GM21390 (cell line): ENCODE data around the gene RAB11FIP3.
"Not testable (repeated sequence)": the region's sequence is repeated elsewhere in the genome, so short reads cannot be mapped to it uniquely, and the experiment has no call there.

Experiments
- ATAC-seq: cut with Tn5 transposase; IDR thresholded peaks from one replicate; pipeline ENCODE4 v1.9.1; 2021; ENCODE audit not compliant: unreplicated experiment

The RAB11FIP3 gene

DNA sequence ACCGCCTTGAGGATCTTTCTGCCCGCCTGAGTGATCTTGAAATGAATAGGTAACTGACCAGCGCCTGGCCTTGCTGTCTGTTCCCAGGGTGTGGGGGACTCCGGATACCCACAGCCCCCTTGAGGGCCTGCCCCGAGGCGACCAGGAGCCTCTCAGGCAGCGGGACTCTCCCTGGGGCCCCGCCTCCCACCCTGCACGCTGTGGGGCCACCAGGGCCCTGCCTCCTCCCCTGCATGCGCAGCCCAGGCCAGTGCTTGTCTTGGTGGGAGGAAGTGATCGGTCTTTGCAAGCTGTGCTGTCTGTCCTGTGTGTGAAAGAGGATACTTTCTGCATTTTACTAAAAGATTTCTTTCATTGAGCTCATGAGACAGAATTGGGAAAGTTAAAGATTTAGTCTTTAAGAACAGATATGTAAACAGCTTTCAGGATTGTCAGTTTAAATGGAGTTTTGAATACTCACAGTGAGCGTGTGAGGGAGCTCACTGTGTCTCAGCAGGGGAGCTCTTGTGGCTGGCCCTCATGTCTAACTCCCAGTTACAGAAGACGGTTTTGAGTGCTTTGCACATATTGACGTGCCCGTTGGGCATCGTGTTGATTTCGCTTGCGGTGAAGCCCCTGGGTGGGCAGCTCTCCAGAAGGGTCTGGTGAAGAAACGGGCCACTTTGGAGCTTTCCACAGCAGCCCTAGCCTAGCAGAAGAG, 65.9 kb downstream of the RAB11FIP3 start:
- ATAC-seq, result no peak

DNA sequence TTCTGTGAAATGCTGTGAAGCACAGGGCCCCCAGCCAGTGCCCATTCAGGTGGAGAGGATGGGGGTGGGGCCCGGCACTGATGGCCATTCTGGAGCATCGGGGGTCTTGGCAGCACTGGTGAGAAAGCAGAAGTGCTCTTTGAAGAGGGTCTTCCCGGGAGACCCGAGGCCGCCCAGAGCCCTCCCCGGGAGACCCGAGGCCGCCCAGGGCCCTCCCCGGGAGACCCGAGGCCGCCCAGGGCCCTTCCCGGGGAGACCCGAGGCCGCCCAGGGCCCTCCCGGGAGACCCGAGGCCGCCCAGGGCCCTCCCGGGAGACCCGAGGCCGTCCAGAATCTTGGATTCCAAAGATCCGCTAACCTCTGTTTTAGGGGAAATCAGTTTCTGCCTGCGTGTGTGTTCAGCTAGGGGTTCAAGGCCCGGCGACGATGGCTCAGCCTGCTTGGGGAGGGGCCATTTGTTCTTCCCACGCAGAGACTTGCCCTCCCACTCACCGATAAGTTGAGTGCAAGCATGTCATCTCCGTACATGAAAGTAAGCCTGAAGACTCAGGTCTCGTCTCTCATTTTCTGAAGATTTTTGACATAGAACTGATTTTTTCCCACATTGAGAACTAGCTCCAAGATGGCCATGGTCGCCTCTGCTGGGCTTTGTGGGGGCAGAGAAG, 66.9 kb downstream of the RAB11FIP3 start:
- no peak for ATAC-seq

DNA sequence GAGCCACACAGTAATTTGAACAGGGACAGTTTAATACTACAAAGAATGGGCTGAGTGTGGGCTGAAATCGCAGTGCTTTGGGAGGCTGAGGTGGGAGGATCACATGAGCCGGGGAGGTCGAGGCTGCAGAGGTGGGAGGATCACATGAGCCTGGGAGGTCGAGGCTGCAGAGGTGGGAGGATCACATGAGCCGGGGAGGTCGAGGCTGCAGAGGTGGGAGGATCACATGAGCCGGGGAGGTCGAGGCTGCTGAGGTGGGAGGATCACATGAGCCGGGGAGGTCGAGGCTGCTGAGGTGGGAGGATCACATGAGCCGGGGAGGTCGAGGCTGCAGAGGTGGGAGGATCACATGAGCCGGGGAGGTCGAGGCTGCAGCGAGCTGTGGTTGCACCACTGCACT, 69.2 kb downstream of the RAB11FIP3 start:
- ATAC-seq, result not testable (repeated sequence)

DNA sequence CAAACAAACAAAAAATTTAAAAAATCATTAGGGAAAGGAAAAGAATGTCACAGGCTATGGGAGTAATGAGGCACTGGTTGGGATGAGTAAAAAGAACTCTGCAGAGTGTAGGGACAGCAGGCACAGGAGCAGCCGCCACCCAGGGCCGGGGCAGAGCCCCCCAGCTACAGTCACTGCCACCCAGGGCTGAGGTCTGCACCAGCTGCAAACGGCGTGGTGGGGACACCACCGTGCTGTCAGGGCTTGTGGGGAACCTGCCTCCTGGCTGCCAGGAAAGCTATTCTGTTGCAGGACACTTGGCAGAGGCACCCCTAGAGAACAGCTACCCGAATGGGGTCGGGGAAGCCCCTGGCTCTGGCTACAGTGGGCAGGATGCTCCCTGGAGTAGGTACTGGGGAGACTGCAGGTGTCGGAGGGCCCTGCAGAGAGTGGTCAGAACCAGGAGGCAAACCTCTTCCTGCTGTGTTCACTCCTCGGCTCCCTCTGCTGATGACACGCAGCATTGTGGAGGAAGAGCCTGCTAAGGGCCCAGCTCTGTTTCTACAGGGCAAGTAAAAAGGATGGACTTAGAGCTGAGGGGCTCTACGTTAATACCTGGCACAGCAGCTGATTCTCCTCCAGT, 69.8 kb downstream of the RAB11FIP3 start:
- ATAC-seq, result no peak

DNA sequence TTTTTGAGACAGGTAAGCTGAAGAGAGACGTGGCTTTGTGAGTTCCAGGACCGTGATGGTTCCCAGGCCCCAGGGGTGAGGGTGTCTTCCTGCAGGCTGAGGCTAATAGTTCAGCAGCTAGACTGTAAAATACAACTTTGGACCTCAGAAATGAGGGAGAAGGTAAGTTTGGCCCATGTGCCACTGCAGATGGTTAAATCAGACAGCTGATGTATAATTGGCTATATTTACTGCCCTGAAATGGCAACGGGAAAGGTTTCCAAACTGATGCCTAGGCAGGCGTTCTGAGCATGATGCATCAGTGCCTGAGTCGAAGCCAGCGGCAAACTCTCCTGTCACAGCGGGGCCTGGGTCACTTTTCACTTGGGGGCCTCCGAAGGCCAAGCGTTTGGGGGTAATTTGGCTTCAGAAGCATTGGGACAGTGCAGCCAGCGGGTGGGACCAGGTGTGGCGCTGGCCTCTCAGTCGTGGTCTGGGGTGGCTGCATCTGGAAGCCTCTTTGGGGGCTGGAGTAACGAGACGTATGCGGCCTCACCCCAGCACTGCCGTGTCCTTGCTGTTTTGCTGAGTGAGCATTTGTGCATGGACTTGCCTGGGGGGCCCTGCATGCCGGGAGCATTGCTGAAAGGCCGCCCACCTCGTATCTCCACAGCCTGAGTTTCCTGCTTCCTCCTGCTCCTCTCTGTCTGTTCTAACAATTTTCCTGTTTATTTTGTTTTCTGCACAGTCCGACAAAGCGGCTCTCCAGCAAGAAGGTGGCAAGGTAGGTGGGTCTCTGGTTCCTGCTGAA, 70.8 kb downstream of the RAB11FIP3 start:
- ATAC-seq, result no peak

DNA sequence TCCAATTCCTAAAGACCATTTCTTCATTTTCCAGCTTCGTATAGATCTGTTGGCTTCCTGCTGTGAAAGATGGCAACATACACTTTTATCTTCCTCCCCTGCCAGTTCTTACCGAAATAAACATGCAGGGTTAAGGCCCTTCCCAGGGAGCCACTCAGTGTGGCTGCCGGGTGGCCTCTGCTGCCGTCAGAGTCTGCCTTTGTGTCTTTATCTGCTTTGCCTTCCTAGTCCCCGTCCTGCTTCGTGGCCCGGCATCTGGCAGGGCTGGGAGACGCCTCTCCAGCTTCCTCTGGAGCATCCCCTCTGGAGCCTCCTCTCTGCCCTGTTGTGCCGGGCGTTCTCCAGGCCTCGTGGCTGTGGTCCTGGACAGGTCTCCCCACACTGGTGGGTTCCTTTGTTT, 71.8 kb downstream of the RAB11FIP3 start:
- no peak for ATAC-seq

DNA sequence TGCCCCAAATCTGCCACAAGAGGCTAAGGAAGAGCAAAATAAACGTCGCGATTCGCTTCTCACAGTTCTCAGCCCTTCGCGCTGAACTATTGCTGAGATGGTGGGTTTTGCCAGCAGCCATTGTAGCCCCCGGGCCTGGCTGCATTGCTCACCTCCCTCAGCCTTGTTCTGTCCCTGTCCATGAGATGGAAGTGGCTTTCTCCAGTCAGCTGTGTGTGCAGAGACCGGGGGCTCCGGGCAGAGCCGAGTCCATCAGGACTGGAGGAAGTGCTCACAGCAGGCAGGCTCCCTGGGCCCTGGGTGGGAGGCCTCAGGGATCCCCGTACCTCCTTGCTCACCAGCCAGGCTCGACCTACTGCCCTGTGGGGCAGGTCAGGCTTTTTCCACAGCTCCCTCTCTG, 74.5 kb downstream of the RAB11FIP3 start:
- ATAC-seq, result no peak

DNA sequence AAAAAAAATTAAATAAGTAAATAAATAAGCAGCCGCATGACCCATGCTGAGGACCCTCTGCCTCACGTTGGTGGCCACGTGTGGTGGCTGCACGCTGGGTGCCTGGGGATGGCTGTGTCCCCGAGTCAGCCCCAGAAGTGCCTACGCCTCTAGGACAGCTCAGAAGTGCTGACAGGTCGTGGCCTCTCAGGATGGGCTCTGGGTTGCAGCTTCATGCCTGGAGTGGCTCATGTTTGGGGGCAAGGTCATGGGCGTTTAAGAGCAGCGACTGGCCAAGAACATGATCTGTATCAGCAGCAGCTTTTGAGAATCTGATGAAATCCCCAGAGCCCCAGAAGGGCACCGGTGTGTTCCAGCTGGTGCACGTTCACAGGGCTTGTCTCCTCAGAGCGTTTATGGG, 75.3 kb downstream of the RAB11FIP3 start:
- no peak for ATAC-seq

DNA sequence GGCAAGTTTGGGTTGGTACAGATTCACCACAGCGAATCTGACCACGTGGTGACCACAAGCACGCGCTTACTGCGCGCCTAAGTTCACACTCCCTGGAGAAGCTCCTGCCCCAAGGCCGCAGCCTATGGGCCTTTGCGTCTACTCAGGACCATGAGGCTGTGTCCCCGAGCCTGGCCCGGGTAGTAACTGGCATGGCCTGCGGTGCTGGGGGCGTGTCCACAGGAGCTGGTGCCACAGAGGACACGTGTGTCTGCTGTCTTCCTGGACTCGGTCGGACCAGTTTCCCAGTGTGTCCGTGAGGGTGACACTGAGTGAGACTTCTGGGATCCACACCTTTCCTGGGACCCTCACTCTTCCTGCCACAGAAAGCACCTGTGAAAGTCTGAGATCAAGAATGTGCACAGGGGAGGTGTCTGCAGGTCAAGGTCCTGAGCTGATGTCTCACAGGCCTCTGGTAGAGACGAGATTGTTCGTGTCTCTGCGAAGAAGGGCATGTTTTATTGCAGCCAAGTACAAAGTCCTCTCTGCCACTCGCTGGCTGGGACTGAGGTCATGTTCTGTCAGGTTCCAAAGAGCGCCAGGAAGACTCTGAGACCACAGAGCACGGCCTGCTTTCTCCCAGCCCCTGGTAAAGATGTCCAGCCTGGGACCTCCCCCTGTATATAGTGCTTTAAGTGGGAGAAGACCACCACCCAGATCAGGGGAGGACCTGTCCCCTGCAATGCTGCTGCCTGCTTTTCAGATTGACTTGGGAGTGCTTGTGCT, 76.9 kb downstream of the RAB11FIP3 start:
- ATAC-seq, result no peak

DNA sequence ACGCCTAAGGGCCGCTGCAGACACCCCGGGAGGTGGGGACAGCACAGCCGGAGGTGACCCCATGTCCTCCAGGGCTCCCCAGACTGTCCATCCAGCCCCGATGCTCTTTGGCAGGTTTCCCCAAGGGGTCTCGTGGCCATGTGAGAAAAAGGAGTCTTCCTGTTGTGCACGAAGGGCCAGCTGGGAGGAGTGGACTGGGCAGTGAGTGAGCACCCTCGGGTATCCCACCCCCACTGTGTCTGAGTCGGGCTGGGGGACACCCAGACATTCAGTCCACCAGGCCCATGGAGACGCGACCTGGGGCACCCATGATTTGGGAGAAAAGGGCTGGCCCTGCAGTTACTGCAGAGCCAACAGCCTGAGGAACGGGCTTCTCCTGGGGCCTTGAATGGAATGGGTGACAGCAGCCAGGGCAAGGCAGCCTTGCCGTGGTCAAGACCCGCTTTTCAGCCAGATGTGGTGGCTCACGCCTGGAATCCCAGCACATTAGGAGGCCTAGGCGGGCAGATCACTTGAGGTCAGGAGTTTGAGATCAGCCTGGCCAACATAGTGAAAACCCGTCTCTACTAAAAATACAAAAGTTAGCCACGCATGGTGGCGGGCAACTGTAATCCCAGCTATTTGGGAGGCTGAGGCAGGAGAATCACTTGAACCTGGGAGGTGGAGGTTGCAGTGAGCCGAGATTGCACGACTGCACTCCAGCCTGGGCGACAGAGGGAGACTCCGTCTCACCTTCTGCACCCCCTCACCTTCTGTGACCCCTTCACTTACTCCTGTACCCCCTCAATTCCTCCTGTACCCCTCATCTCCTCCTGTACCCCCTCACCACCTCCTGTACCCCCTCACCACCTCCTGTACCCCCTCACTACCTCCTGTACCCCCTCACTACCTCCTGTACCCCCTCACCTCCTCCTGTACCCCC, 78.0 kb downstream of the RAB11FIP3 start:
- no peak for ATAC-seq

DNA sequence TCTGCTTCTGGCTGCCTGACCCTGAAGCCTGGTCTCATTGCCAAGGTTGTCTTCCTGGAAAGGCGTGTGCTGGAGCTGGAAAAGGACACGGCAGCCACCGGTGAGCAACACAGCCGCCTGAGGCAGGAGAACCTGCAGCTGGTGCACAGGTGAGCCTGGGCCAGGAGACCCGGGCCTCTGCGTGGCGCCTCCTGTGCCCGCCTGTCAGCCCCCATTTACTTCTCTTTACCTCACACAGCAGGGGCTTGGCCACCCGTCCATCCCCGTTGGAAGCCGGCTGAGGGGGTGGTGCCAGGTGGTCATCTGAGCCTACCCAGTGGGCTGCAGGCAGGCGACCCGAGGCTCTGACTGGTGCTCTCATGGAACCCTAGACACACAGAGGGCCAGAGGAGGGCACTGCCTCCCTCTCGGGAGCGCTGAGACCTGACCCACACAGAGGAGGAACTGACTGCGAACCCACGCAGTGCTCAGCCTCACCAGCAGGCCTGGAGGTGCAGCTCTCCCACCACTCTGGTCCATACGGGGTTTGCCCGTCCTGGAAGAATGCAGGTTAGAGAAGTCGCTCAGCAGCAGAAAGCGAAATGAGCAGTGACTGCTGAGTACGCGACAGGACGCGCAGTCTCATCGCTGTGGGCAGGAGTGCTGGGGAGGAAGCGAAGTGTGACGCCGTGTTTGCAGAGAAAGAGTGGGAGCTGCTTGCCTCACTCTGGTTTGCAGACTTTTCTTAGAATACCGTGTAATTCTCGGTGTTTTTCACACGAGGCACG, 80.2 kb downstream of the RAB11FIP3 start:
- ATAC-seq, result no peak

DNA sequence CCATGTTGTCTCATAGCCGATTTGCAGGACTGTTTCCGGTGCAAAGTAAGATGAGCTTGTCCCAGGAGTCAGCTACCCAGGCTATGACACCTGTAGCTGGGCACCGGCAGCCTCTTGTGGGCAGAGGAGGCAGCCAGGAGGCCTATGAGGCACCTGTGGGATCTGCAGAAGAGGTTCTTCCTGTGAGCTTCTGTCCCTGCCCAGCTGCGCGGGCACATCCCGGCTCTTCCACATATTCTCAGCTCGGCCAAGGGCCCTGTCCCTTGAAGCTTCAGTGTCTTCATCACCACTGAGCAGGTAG, 80.7 kb downstream of the RAB11FIP3 start:
- ATAC-seq, result no peak

DNA sequence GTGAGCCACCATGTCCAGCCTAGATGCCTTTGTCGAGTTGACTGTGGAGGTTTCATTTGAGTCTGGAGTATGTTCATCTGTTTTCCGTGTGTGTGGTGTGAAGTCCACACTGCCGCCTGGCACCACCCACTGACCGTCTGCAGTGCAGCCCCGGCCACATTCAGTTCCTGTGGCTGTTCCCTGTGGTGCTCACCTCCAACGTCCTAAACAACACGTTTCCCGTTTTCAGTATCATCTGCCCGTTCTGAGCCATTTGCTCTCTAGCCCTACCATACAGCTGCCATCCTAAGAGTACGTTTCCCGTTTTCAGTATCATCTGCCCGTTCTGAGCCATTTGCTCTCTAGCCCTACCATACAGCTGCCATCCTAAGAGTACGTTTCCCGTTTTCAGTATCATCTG, 82.1 kb downstream of the RAB11FIP3 start:
- ATAC-seq, result not testable (repeated sequence)

DNA sequence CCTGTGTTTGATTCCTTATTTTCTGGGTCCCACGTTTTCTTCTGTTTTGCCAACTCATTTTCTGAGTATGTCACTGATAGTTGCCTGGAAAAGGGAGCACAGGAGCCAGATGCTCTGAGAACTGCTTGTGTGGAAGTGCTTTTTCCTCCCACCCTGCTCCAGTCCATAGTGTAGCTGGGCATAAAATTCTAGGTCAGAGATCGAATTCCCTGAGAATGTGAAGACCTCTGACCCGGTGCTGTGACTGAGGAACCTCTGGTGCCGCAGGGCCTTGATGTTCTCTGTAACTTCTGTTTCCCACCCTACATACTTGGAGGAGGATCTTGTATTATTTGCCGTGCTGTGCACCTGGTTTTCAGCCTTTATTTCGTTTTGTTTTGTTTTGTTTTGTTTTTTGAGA, 82.5 kb downstream of the RAB11FIP3 start:
- no peak for ATAC-seq

DNA sequence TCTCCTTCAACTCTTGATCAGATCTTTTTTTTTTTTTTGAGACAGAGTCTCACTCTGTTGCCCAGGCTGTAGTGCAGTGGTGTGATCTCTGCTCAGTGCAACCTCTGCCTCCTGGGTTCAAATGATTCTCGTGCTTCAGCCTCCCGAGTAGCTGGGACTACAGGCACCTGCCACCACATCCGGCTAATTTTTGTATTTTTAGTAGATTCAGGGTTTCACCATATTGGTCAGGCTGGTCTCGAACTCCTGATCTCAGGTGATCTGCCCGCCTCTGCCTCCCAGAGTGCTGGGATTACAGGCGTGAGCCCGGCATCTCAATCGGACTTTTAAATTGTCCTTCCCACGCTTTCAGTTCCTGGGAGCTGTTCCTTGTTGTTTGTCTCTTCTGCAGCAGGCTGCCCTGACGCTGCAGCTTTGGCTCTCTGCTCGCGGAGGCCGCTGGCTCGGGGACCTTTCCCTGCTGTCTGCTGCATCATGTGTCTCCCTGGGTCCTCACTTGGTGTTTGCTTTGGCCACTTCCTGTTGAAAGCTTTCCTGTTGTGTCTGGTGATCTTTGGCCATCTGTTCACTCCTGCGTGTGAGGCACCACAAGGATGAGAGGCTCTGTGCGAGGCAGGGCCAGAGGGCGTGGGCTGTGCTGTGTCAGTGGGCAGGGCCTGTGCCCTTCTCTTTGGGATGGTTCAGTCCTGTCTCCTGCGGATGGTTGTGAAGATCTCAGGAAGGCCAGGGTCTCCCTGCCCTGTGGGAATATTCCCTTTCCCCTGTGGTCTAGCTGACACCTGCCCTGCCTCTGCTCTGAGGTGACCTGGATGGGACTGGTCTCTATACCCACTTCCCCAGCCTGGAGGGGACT, 83.7 kb downstream of the RAB11FIP3 start:
- no peak for ATAC-seq

DNA sequence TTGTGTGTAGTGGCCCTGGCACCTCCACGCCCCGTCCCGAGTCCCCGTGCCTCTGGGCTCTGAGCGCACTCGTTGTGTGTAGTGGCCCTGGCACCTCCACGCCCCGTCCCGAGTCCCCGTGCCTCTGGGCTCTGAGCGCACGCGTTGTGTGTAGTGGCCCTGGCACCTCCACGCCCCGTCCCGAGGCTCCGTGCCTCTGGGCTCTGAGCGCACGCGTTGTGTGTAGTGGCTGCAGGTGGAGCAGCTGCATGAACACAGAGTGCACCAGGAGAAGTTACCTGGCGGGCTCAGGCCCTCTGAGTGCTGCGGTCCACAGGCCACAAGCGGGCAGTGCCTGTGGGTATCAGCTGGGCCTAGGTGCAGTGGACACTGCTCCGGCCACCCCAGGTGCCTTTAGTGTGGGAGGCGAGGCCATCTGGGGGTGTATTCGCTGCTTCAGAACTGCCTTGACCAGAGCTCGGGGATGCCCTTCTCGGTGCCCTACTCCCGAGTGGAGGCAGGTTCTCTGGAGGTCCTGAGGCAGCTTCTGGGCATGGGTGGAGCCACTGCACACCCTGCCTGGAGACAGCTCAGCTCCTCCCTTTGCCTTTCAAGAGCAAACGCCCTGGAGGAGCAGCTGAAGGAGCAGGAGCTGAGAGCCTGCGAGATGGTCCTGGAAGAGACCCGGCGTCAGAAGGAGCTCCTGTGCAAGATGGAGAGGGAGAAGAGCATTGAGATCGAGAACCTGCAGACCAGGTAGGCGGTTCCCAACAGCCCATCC, 84.8 kb downstream of the RAB11FIP3 start:
- no peak for ATAC-seq

DNA sequence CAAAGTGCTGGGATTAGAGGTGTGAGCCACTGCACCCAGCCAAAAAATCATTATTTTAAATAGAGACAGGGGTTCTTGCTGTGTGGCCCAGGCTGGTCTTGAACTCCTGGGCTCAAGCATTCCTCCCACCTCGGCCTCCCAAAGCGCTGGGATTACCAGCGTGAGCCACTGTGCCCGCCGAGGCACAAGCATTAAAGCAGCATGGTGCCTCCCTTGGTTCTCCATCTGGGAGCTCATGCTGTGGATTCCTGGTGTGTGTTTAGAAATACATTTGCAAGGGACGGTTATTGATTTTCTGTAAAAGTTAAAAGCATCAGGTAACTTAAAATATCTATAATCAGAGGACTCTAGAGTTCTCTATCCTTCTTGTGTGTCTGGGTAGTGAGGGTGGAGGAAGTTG, 87.4 kb downstream of the RAB11FIP3 start:
- ATAC-seq, result no peak

DNA sequence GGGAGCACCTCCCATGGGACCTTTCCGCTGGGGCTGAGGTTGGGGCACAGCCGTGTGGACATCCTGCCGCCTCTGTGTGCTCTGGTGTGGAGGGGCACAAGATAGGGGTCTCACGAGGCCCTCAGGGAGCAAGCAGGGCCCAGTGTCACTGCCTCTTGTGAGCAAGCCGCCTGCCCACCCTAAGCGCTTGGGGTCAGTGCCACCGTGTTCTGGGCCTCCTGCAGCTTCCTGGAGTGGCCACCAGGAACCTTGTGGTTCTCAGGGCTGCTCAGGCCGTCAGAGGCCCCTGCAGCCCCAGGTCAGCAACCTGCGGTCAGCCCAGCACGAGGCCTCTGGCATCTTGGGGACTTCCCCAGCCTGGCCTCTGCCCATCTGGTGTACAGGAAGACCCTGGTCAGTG, 88.5 kb downstream of the RAB11FIP3 start:
- ATAC-seq, result no peak
